ENCODE results near the gene UBE2G2. TPM values are rescaled to one million over a fixed set of nuclear protein-coding genes. Genes with fewer than 3 reads are reported as not detected.

Gene UBE2G2
- total RNA-seq, 6 experiments from 2014 or later: 53.5 to 73.3 (median 61.0) TPM

DNA sequence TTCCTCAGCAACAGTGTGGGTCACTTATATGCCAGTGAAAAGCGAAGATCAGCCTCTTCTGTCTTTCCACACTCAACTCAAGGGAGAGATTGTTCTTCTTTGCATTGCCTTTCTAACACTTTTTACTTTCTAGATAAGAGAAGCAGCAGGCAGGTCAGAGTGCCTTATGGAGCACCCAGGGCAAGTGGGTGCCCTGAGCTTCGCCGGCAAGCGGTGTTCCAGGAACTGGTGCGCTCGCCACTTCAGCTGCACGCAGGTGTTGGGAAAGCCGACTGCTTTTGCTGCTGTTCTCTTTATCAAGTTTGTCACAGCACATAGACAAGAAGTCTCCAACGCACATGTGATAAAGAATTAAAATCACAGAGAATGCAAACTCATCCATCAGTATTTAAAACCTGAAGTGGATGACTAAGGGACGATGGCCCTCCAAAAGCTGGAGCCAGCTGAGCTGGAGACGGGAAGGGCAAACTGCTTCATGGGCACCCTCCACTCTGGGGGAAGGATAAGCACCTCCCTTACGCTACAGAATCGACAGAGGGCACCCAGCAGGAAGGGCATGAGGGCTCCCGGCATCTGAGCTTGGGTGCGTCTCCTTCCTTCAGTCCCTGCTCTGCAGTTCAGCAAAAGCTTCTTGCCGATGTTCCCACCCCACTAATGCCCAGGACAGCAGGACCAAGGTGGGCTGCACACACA is 20.7 kb downstream of the UBE2G2 start:
- H3K27ac Mint-ChIP-seq: no peak overlapping the region
- H3K4me1 Mint-ChIP-seq (ENCODE audit: low read depth): peaks cover 18% of the 10 kb centered on the region
- no peaks in the 10 kb centered on the region for H3K9me3 Mint-ChIP-seq
- peaks cover 27% of the 10 kb centered on the region for H3K36me3 Mint-ChIP-seq (ENCODE audit: low read depth)
- no peaks in the 10 kb centered on the region for H3K27me3 Mint-ChIP-seq (ENCODE audit: insufficient read depth)
- H3K4me3 Mint-ChIP-seq: no peak overlapping the region
- TF ChIP-seq CTCF (IDR thresholded peaks at IDR 0.05): no peak
- no peak for DNase-seq

DNA sequence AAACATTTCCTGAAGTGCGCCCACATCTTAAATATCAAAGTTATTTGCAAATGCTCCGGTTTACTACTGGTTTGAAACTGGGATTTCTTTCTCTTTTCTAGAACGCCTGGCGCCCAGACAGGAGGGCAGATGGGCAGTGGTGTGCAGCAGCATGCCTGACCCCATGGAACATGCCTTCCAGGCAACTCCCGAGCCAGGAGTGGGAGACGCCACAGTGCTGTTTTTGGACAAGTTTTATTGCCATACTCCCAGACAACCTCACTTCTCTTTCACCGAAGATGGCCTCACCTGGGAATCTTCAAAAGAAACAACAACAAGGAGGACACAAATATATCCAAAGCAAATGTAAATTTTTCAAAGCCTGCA is 21.5 kb downstream of the UBE2G2 start:
- Mint-ChIP-seq H3K27ac (no peak overlapping the region), H3K27me3 (ENCODE audit: insufficient read depth) (no peaks in the 10 kb centered on the region), H3K9me3 (no peaks in the 10 kb centered on the region), H3K4me3 (no peak overlapping the region), H3K36me3 (ENCODE audit: low read depth) (peaks cover 23% of the 10 kb centered on the region), H3K4me1 (ENCODE audit: low read depth) (peaks cover 11% of the 10 kb centered on the region)
- TF ChIP-seq CTCF (IDR thresholded peaks at IDR 0.05): no peak
- DNase-seq: no peak

- no peak for TF ChIP-seq CTCF (IDR thresholded peaks at IDR 0.05)
- Mint-ChIP-seq H3K4me1 (ENCODE audit: low read depth) (peaks cover 10% of the 10 kb centered on the region), H3K36me3 (ENCODE audit: low read depth) (peaks cover 21% of the 10 kb centered on the region), H3K27ac (no peak overlapping the region), H3K9me3 (no peaks in the 10 kb centered on the region), H3K27me3 (ENCODE audit: insufficient read depth) (no peaks in the 10 kb centered on the region), H3K4me3 (no peak overlapping the region)
- peak; percentile 12 for DNase-seq
Observed at GRCh38 chr21:44779417-44780136, 22.0 kb downstream of the UBE2G2 start.

- no peak for DNase-seq
- H3K36me3 Mint-ChIP-seq (ENCODE audit: low read depth): peaks cover 21% of the 10 kb centered on the region
- no peaks in the 10 kb centered on the region for H3K27me3 Mint-ChIP-seq (ENCODE audit: insufficient read depth)
- H3K9me3 Mint-ChIP-seq: no peaks in the 10 kb centered on the region
- H3K4me3 Mint-ChIP-seq: no peak overlapping the region
- H3K4me1 Mint-ChIP-seq (ENCODE audit: low read depth): peaks cover 10% of the 10 kb centered on the region
- TF ChIP-seq CTCF (IDR thresholded peaks at IDR 0.05): no peak
- H3K27ac Mint-ChIP-seq: no peak overlapping the region
Observed at GRCh38 chr21:44778983-44779382, 22.6 kb downstream of the UBE2G2 start.

- no peaks in the 10 kb centered on the region for H3K27me3 Mint-ChIP-seq (ENCODE audit: insufficient read depth)
- no peak overlapping the region for H3K4me3 Mint-ChIP-seq
- peaks cover 10% of the 10 kb centered on the region for H3K4me1 Mint-ChIP-seq (ENCODE audit: low read depth)
- no peak overlapping the region for H3K27ac Mint-ChIP-seq
- TF ChIP-seq CTCF (IDR thresholded peaks at IDR 0.05): no peak
- H3K9me3 Mint-ChIP-seq: no peaks in the 10 kb centered on the region
- no peak for DNase-seq
- H3K36me3 Mint-ChIP-seq (ENCODE audit: low read depth): peaks cover 21% of the 10 kb centered on the region
Observed at GRCh38 chr21:44778499-44778911, 23.1 kb downstream of the UBE2G2 start.

All from HFFc6 (cell line).